ENCODE results near the gene CDKAL1. TPM values are rescaled to one million over a fixed set of nuclear protein-coding genes. Genes with fewer than 3 reads are reported as not detected.

The CDKAL1 gene
- total RNA-seq, 1 experiment from 2014 or later = 16.1 TPM

DNA sequence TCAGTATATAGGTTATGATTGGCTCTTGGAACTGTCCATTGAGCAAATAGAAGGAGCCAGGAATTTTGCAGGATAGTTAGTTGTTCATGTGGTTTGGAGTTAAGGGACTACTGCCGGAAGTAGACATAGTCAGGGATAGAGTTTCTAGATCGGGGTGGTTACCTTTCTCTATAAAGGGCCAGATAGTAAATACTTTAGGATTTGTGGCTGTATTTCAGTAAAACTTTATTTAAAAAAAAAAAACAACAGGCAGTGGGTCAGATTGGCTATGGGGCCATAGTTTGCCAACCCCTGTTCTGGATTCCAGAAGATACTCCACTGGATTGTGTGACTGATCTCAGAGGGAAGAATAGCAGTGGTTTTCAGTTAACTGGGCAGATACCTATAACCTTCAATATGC, 570.0 kb downstream of the CDKAL1 start:
- ChIA-PET POLR2A (ENCODE audit: unreplicated experiment) (no interaction called here), CTCF (interaction anchor here (0.6 kb wide), 1 partner anchor 101 kb away, joined by 3 read pairs; no protein-coding TSS in a partner anchor)
- BruUV-seq (replicated peaks) = no TSS peak

GRCh38 chr6:21107796-21108195, 573.5 kb downstream of the CDKAL1 start:
- Histone ChIP-seq H3K36me3 (ENCODE audit: low read depth) (no peaks in the 10 kb centered on the region), H3K9me2 (ENCODE audit: insufficient read depth) (no peaks in the 10 kb centered on the region), H2AFZ (no peak overlapping the region), H4K20me1 (ENCODE audit: insufficient read depth) (no peaks in the 10 kb centered on the region), H3K9me3 (ENCODE audit: insufficient read depth, low read depth) (no peaks in the 10 kb centered on the region), H3K79me2 (ENCODE audit: low read depth) (no peaks in the 10 kb centered on the region), H3K27me3 (ENCODE audit: insufficient read depth, low read depth) (no peaks in the 10 kb centered on the region), H3K4me1 (replicated peaks; ENCODE audit: insufficient read depth) (peaks cover 59% of the 10 kb centered on the region), H3F3A (ENCODE audit: insufficient read depth, low read depth) (peaks cover 35% of the 10 kb centered on the region), H3K27ac (no peak overlapping the region), H3K4me2 (no peak overlapping the region), H3K4me3 (no peak overlapping the region)
- intact Hi-C loops (cut with micrococcal nuclease; ENCODE audit: unreplicated experiment) = no loop called here
- BruUV-seq (replicated peaks) = no TSS peak
- ChIA-PET CTCF (no interaction called here), POLR2A (ENCODE audit: unreplicated experiment) (no interaction called here)
- no peak for TF ChIP-seq CTCF (conservative IDR thresholded peaks at IDR 0.05)
- TF ChIP-seq EZH2 (IDR thresholded peaks at IDR 0.05; ENCODE audit: low read depth) = no peak
- no peak for DNase-seq

More for the DNA sequence above, 570.0 kb downstream of the CDKAL1 start:
- Histone ChIP-seq H3K79me2 (ENCODE audit: low read depth) (no peaks in the 10 kb centered on the region), H3K36me3 (ENCODE audit: low read depth) (no peaks in the 10 kb centered on the region), H2AFZ (no peak overlapping the region), H3K9me3 (ENCODE audit: insufficient read depth, low read depth) (no peaks in the 10 kb centered on the region), H3K4me1 (replicated peaks; ENCODE audit: insufficient read depth) (peaks cover 29% of the 10 kb centered on the region), H3F3A (ENCODE audit: insufficient read depth, low read depth) (peaks cover 6% of the 10 kb centered on the region), H3K4me2 (0 out of 2 replicates have a peak overlapping the region, but pooled peaks have one; percentile 20), H3K27ac (no peak overlapping the region), H3K27me3 (ENCODE audit: insufficient read depth, low read depth) (no peaks in the 10 kb centered on the region), H3K9me2 (ENCODE audit: insufficient read depth) (no peaks in the 10 kb centered on the region), H4K20me1 (ENCODE audit: insufficient read depth) (no peaks in the 10 kb centered on the region), H3K4me3 (no peak overlapping the region)
- intact Hi-C loops (cut with micrococcal nuclease; ENCODE audit: unreplicated experiment) = no loop called here
- TF ChIP-seq EZH2 (IDR thresholded peaks at IDR 0.05; ENCODE audit: low read depth) (no peak), CTCF (conservative IDR thresholded peaks at IDR 0.05) (no peak)
- DNase-seq = no peak

DNA sequence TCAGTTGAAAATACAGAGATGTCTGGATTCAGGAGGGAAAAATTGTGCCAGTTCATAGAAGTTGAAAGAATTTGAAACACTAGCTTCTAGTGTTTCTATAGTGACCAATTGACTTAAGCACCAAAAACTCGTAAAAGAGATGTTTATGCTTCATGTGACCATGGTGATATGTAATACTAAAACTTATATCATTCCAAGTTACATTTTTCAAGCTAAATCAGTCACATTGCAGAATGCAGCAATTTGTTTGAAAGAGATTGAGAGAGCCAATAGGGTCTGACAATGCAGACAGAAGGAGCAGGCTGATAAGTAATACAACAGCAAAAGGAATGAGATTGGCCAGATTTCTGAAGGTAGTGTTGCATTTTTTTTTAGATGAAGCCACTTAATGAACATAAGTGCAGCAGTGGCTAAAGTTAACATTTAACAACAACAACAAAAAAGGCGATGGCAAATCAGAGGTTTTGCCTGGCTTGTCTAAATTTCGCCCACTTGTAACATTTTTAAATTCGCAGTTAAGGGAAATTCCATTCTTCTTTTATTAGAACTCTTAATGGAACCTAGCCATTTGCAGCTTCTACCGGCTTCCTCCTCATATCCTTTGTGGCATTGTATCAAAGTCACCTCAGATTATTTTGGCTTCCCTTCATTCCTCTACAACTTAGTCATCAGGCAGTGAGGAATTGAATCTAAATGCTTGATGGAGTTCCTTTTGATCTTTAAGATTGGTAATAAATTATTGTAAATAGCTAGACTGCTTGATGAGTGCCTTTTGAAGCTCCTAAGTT, 575.3 kb downstream of the CDKAL1 start:
- no peak overlapping the region for H3K4me3 ChIP-seq

More for the DNA sequence above, 575.3 kb downstream of the CDKAL1 start:
- H3K4me2 ChIP-seq = peak overlapping the region; percentile 45
- H3K9me2 ChIP-seq (ENCODE audit: insufficient read depth) = no peaks in the 10 kb centered on the region
- CTCF ChIA-PET = interaction anchor here (0.5 to 0.8 kb wide), 4 partner anchors 15 to 394 kb away, joined by 3 to 4 read pairs (median 3); no protein-coding TSS in a partner anchor
- H3K27ac ChIP-seq = peak overlapping the region; percentile 32
- peak; percentile 20 to 86 for DNase-seq
- intact Hi-C loops (cut with micrococcal nuclease; ENCODE audit: unreplicated experiment) = loop anchor here (1.0 to 10.0 kb wide), 4 partner anchors 111 to 475 kb away; no protein-coding TSS in a partner anchor
- no TSS peak for BruUV-seq (replicated peaks)
- H4K20me1 ChIP-seq (ENCODE audit: insufficient read depth) = no peaks in the 10 kb centered on the region
- no peaks in the 10 kb centered on the region for H3K9me3 ChIP-seq (ENCODE audit: insufficient read depth, low read depth)
- H3K79me2 ChIP-seq (ENCODE audit: low read depth) = no peaks in the 10 kb centered on the region
- H3K4me1 ChIP-seq (replicated peaks; ENCODE audit: insufficient read depth) = peaks cover 48% of the 10 kb centered on the region
- no peaks in the 10 kb centered on the region for H3K36me3 ChIP-seq (ENCODE audit: low read depth)
- H3K27me3 ChIP-seq (ENCODE audit: insufficient read depth, low read depth) = no peaks in the 10 kb centered on the region
- H3F3A ChIP-seq (ENCODE audit: insufficient read depth, low read depth) = peaks cover 35% of the 10 kb centered on the region
- TF ChIP-seq EZH2 (IDR thresholded peaks at IDR 0.05; ENCODE audit: low read depth) (no peak), CTCF (conservative IDR thresholded peaks at IDR 0.05) (no peak)
- no peak overlapping the region for H2AFZ ChIP-seq
- POLR2A ChIA-PET (ENCODE audit: unreplicated experiment) = interaction anchor here (0.6 to 1.1 kb wide), 4 partner anchors 94 to 484 kb away, joined by 3 to 8 read pairs (median 5); partner anchors contain the start of gene SOX4
